K562 (cell line): ENCODE data around the gene PRKAR1B. TPM values are rescaled to one million over a fixed set of nuclear protein-coding genes. Genes with fewer than 3 reads are reported as not detected.
A peak's percentile ranks its signal among the peaks of the same experiment; 100 is the strongest.

Experiments
- BCLAF1 ChIP-seq, 2 experiments: fragments of 450-650 bp in 1 of 2; IDR thresholded peaks; 2 replicates each; pipeline ENCODE4 v1.6.1; 2011 to 2017; ENCODE audit warnings: low read depth in 2 of 2, antibody characterized with exemption in 1 of 2, borderline replicate concordance in 1 of 2, low read length in 1 of 2, mild to moderate bottlenecking in 1 of 2, mixed read lengths in 1 of 2; ENCODE audit not compliant: control insufficient read depth in 1 of 2
- CBX3 ChIP-seq, 2 experiments: IDR thresholded peaks; 1 replicate in 1 of 2; 2 replicates in 1 of 2; pipeline ENCODE4 v1.6.1; 2012; ENCODE audit warnings: inconsistent platforms in 2 of 2, low read length in 2 of 2, borderline replicate concordance in 1 of 2, control low read depth in 1 of 2
- CHD1 ChIP-seq: fragments of 200-600 bp; sonication (generic); IDR thresholded peaks from one replicate; pipeline ENCODE4 v1.6.1; 2012; ENCODE audit warnings: mild to moderate bottlenecking, moderate library complexity, low read length, inconsistent platforms
- CHD2 ChIP-seq: IDR thresholded peaks from 2 replicates; pipeline ENCODE4 v1.6.1; 2011; ENCODE audit warnings: low read depth, low read length
- CREBBP ChIP-seq: IDR thresholded peaks from one replicate; pipeline ENCODE4 v1.6.1; 2012; ENCODE audit warnings: low read depth, mild to moderate bottlenecking, control low read depth, inconsistent platforms, low read length
- EWSR1 ChIP-seq: fragments of 450-650 bp; IDR thresholded peaks from 2 replicates; pipeline ENCODE4 v1.6.1; 2018; ENCODE audit warnings: borderline replicate concordance, mild to moderate bottlenecking, low read depth, moderate library complexity; ENCODE audit not compliant: partially characterized antibody
- EZH2 ChIP-seq: IDR thresholded peaks from 2 replicates; pipeline ENCODE4 v1.6.1; 2012; ENCODE audit warnings: low read depth, mild to moderate bottlenecking, inconsistent platforms, low read length, borderline replicate concordance
- HMG20A ChIP-seq: fragments of 450-650 bp; formaldehyde crosslinking; conservative IDR thresholded peaks from 2 replicates; pipeline ENCODE4 v1.4.0; 2020; ENCODE audit warnings: mild to moderate bottlenecking, mixed read lengths
- ID3 ChIP-seq, 2 experiments: fragments of 250-450 bp in 1 of 2; fragments of 450-650 bp in 1 of 2; sonication (Bioruptor Pico) in 1 of 2; IDR thresholded peaks; 2 replicates each; pipeline versions ENCODE4 v1.6.1 to v1.8.0; 2016 to 2021; ENCODE audit warnings: mild to moderate bottlenecking in 2 of 2, moderate library complexity in 2 of 2, missing compliant biosample characterization in 1 of 2, missing genetic modification characterization in 1 of 2
- MAFK ChIP-seq: IDR thresholded peaks from 2 replicates; pipeline ENCODE4 v1.6.1; 2011; ENCODE audit warnings: low read length, improper control_type of control experiment
- PHF20 ChIP-seq: fragments of 450-650 bp; IDR thresholded peaks from 2 replicates; pipeline ENCODE4 v1.6.1; 2018; ENCODE audit not compliant: partially characterized antibody
- PRMT5 ChIP-seq: sonication (generic); formaldehyde crosslinking; IDR thresholded peaks from 2 replicates; pipeline ENCODE4 v1.5.0; 2020; ENCODE audit warnings: missing genetic modification reagents
- SMC3 ChIP-seq: conservative IDR thresholded peaks from 2 replicates; pipeline ENCODE4 v1.6.1; 2011; ENCODE audit warnings: low read depth, low read length, improper control_type of control experiment; ENCODE audit not compliant: insufficient read depth
- TAL1 ChIP-seq: fragments of 450-650 bp; IDR thresholded peaks from 2 replicates; pipeline ENCODE4 v1.6.1; 2016; ENCODE audit warnings: mild to moderate bottlenecking
- ZEB2 ChIP-seq: fragments of 450-650 bp; IDR thresholded peaks from 2 replicates; pipeline ENCODE4 v1.6.1; 2016
- ZNF407 ChIP-seq: fragments of 450-650 bp; IDR thresholded peaks from 2 replicates; pipeline ENCODE4 v1.6.1; 2016; ENCODE audit warnings: low read depth
- ZNF699 ChIP-seq: fragments of 250-450 bp; sonication (Bioruptor Pico); IDR thresholded peaks from 2 replicates; pipeline ENCODE4 v1.8.0; 2021; ENCODE audit warnings: mild to moderate bottlenecking, moderate library complexity; ENCODE audit not compliant: insufficient replicate concordance
- ZZZ3 ChIP-seq: fragments of 450-650 bp; IDR thresholded peaks from 2 replicates; pipeline ENCODE4 v1.6.1; 2016; ENCODE audit warnings: antibody characterized with exemption, mild to moderate bottlenecking, moderate library complexity
- polyA plus RNA-seq, 8 experiments: library from polyadenylated mRNA; depleted of rRNA in 4 of 8; stranded (reverse) in 5 of 8; unstranded in 3 of 8; fragments of >200 nt; fragmentation: Nextera tagmentation in 2 of 8; fragmentation: Illumina TruSeq in 1 of 8; extraction: Ambion mirVana in 2 of 8; extraction: Trizol in 1 of 8; gene quantifications; 2 replicates each; pipeline versions ENCODE4 v1.2.1 to v1.2.3, GENCODE V29; 2011 to 2014; ENCODE audit warnings: inconsistent platforms in 1 of 8, missing spikeins in 1 of 8
- total RNA-seq, 7 experiments: library from RNA; depleted of rRNA in 6 of 7; stranded (reverse); fragments of >200 nt in 6 of 7; fragmentation: Illumina TruSeq in 2 of 7; extraction: Trizol in 2 of 7; gene quantifications; 2 replicates each; pipeline versions ENCODE4 v1.2.1 to v1.2.3, GENCODE V29; 2011 to 2021; ENCODE audit warnings: low replicate concordance in 1 of 7

Gene PRKAR1B
- total and polyA plus RNA-seq, 9 of the 15 experiments (the other 6 are each of a cell fraction or from before 2014, with no cell fraction given) = 0.99 to 30.5 (median 12.7) TPM

- TF ChIP-seq CBX3 (IDR thresholded peaks at IDR 0.05; ENCODE audit: borderline replicate concordance in 1 of 2, low read length in 2 of 2) = peak in 1 of 2 experiments; percentile 88; a peak in 2 of 3 replicates
- TF ChIP-seq CHD1 = no peak
- TF ChIP-seq SMC3 = no peak
- TF ChIP-seq ID3 (CRISPR knock-in tag; IDR thresholded peaks at IDR 0.05) = no peak
- TF ChIP-seq ID3 (tag; IDR thresholded peaks at IDR 0.05) = no peak
- no peak for TF ChIP-seq ZNF699 (CRISPR knock-in tag)
- no peak for TF ChIP-seq CREBBP
- TF ChIP-seq TAL1 = no peak
- no peak for TF ChIP-seq EZH2
- no peak for TF ChIP-seq ZEB2
- TF ChIP-seq CHD2 = no peak
- no peak for TF ChIP-seq EWSR1
- no peak for TF ChIP-seq ZZZ3
- TF ChIP-seq PRMT5 (CRISPR knock-in tag) = no peak
- TF ChIP-seq ZNF407 = no peak
- no peak for TF ChIP-seq BCLAF1 (IDR thresholded peaks at IDR 0.05; ENCODE audit: borderline replicate concordance in 1 of 2, control insufficient read depth in 1 of 2, low read depth in 2 of 2, low read length in 1 of 2)
- TF ChIP-seq HMG20A (CRISPR knock-in tag) = no peak
- TF ChIP-seq MAFK = peak; percentile 96
- TF ChIP-seq PHF20 = no peak
Measured at GRCh38 chr7:641269-641671, 85.8 kb downstream of the PRKAR1B start (continued).
